ENCODE measurements around the gene PSMA2. TPM values are rescaled to one million over a fixed set of nuclear protein-coding genes. Genes with fewer than 3 reads are reported as not detected.
A peak's percentile ranks its signal among the peaks of the same experiment; 100 is the strongest.

The PSMA2 gene
- total RNA-seq, 1 donor from 2014 or later: 62.1 TPM

DNA sequence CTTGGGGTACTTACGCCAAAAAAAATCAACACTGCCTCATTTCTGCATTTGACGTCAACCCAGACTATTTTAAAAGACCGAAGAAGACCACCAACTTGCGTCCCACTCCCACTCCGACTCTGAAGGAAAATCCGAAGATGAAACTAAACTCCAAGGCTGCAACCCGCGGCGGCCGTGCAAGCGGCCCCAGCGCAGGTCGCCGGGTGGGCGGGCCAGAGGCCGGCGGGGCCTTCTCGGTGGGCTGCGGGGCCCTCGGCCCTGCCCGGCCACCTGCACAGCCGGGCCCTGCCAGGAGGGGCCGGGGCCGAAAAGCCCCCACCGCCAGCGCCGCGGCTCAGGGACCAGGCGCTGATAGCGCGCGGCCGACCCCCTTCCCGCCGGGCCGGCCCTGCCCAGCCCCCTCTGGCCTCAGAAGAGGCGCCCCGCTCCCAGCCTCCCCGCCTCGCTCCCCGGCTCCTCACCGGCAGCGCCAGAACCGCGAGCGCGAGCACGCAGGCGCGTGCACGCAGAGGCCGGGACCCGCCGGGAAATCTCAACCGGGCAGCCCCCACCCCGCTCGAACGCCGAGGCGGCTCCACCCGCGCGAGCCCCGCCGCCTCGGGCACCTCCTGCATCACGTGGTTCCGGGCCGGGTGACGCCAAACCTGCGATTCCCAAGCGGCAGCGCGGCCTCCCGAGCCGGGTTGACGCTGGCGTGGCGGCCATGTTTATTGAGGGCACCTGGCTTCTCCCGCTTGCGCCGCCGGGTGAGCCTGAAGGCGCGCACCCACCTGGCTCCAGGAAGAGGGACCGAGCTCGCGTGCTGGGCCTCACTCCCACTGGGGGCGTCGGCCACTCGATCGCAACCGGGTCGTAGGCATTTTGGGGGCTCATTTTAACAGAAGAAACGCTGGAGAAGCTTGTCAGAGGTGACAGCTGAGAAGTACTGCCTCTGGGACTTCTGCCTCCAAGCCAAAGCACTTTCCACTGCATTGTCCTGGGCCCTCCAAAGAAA is 20.2 kb downstream of the PSMA2 start, which contains the start of gene C7orf25:
Gene C7orf25, minus strand, starts transcription at position 617 of the 994 bp plus-strand sequence. CDS start 1,170 bp downstream, outside the sequence.
- TF ChIP-seq, protein P1, sequence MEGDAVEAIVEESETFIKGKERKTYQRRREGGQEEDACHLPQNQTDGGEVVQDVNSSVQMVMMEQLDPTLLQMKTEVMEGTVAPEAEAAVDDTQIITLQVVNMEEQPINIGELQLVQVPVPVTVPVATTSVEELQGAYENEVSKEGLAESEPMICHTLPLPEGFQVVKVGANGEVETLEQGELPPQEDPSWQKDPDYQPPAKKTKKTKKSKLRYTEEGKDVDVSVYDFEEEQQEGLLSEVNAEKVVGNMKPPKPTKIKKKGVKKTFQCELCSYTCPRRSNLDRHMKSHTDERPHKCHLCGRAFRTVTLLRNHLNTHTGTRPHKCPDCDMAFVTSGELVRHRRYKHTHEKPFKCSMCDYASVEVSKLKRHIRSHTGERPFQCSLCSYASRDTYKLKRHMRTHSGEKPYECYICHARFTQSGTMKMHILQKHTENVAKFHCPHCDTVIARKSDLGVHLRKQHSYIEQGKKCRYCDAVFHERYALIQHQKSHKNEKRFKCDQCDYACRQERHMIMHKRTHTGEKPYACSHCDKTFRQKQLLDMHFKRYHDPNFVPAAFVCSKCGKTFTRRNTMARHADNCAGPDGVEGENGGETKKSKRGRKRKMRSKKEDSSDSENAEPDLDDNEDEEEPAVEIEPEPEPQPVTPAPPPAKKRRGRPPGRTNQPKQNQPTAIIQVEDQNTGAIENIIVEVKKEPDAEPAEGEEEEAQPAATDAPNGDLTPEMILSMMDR (IDR thresholded peaks at IDR 0.05; ENCODE audit: insufficient read depth, low read length, severe bottlenecking): no peak
- DNase-seq (ENCODE audit: low read depth) (peak; percentile 78), FAIRE-seq (no peak)
- H3K36me3 ChIP-seq (ENCODE audit: control insufficient read depth, insufficient read depth, low read length): peaks cover 2% of the 10 kb centered on the region
- H3K4me3 ChIP-seq (ENCODE audit: low read depth, low read length): peak within 1 kb of the TSS; percentile 56
- no peaks in the 10 kb centered on the region for H3K27me3 ChIP-seq (ENCODE audit: control insufficient read depth, insufficient read depth, low read length)

DNA sequence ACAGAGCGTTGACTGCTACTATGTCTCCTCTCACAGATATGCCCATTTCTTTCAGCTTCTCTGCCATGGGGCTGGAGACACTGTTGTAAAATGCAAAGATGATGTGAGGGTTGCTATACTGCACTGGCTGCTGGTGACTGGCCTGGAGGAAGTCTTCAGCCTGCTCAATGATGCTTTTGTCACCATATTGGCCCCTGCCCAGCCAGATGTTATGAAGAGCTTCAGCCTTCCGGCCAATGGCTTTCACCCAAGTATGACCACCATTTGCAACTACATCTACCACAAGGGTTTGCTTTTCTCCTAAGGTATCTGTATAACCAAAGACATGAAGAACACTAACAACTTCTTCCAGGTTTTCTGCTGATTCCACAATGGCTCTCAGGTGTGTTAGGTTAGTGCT is 21.7 kb downstream of the PSMA2 start:
- Histone ChIP-seq H3K4me3 (ENCODE audit: low read depth, low read length) (no peak overlapping the region), H3K36me3 (ENCODE audit: control insufficient read depth, insufficient read depth, low read length) (peaks cover 2% of the 10 kb centered on the region), H3K27me3 (ENCODE audit: control insufficient read depth, insufficient read depth, low read length) (no peaks in the 10 kb centered on the region)
- TF ChIP-seq, protein P1 (IDR thresholded peaks at IDR 0.05; ENCODE audit: insufficient read depth, low read length, severe bottlenecking): no peak
- FAIRE-seq (no peak), DNase-seq (ENCODE audit: low read depth) (no peak)

DNA sequence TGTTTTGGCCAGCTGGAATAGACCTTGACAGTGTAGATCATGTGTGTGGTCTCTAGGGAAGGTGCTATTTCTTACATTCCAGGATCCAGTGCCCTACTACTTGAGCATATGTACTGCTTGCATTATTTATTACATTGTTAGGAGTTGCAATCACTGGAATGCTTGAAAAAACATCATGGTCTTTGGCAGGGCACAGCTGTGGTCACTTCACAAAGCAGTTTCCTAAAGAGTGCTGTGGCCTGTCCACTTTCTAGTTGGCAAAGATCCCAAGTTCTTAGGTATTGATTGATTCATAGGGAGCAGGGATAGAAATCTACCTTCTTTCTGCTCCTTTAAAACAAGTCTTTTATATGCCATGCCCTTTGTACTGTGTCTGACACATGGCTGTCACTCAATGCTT is 24.7 kb downstream of the PSMA2 start:
- FAIRE-seq: no peak
- TF ChIP-seq, protein P1 (IDR thresholded peaks at IDR 0.05; ENCODE audit: insufficient read depth, low read length, severe bottlenecking): no peak
- Histone ChIP-seq H3K4me3 (ENCODE audit: low read depth, low read length) (no peak overlapping the region), H3K27me3 (ENCODE audit: control insufficient read depth, insufficient read depth, low read length) (no peaks in the 10 kb centered on the region), H3K36me3 (ENCODE audit: control insufficient read depth, insufficient read depth, low read length) (peaks cover 2% of the 10 kb centered on the region)
- DNase-seq (ENCODE audit: low read depth): no peak

DNA sequence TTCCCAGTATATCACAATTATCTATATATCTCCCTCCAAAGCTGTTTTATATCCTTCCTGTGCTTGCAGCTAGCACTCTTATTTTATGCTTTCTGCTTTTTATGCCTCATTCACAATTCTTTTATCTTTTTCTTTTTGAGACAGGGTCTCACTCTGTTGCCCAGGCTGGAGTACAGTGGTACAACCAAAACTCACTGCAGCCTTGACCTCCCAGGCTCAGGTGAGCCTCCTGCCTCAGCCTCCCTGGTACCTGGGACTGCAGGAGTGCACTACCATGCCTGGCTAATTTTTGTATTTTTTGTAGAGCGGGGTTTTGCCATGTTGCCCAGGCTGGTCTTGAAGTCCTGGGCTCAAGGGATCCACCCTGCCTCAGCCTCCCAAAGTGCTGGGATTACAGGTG is 25.8 kb downstream of the PSMA2 start:
- peaks cover 2% of the 10 kb centered on the region for H3K36me3 ChIP-seq (ENCODE audit: control insufficient read depth, insufficient read depth, low read length)
- no peak for DNase-seq (ENCODE audit: low read depth)
- H3K4me3 ChIP-seq (ENCODE audit: low read depth, low read length): no peak overlapping the region
- H3K27me3 ChIP-seq (ENCODE audit: control insufficient read depth, insufficient read depth, low read length): no peaks in the 10 kb centered on the region
- TF ChIP-seq, protein P1 (IDR thresholded peaks at IDR 0.05; ENCODE audit: insufficient read depth, low read length, severe bottlenecking): no peak
- FAIRE-seq: no peak

- no peak for FAIRE-seq
- H3K36me3 ChIP-seq (ENCODE audit: control insufficient read depth, insufficient read depth, low read length): no peaks in the 10 kb centered on the region
- DNase-seq (ENCODE audit: low read depth): no peak
- H3K4me3 ChIP-seq (ENCODE audit: low read depth, low read length): no peak overlapping the region
- TF ChIP-seq, protein P1 (IDR thresholded peaks at IDR 0.05; ENCODE audit: insufficient read depth, low read length, severe bottlenecking): no peak
- no peaks in the 10 kb centered on the region for H3K27me3 ChIP-seq (ENCODE audit: control insufficient read depth, insufficient read depth, low read length)
Measured at GRCh38 chr7:42902331-42902730, 29.6 kb downstream of the PSMA2 start.

All from bronchial epithelial cell (primary cell).